Measurements from ENCODE around the gene MDK. TPM values are rescaled to one million over a fixed set of nuclear protein-coding genes. Genes with fewer than 3 reads are reported as not detected.

The MDK gene
- total RNA-seq, 4 donors from 2014 or later = 34.4 to 309 (median 180) TPM

DNA sequence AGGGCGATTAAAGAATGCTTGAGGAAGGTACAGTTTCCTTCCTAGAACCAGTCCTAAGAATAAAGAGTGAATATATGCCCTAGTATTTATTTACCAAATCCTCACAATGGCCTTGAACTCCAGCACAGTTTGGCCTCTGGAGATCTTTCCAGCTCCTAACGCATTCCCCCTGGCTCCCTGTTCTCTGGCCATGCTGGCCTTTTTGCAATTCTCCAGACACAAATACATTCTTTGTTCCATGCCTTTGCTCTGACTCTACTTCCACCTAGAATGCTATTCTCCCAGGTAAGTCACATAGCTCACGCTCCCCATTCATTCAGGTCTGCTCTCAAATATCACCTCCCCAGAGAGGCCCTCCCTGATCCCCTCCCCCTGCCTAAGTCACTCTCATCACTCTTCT is 37.9 kb upstream of the MDK start:
- H3K4me1 ChIP-seq = peaks cover 10 to 33% (median 14%) of the 10 kb centered on the region in 4 donors
- intact Hi-C loops (cut with DNase I; ENCODE audit: low total_unique reads) = no loop called here
- DNase-seq = no peak
- H3K36me3 ChIP-seq = no peaks in the 10 kb centered on the region
- in situ Hi-C loops (cut with MboI; ENCODE audit: low pct_ligation_motif_present in 1 of 4, low pct_unique_long_range_greater_than_20kb in 1 of 4, low sequenced_read_pairs in 3 of 4) = no loop called here
- no peak overlapping the region for H3K27ac ChIP-seq
- H3K4me3 ChIP-seq = no peak overlapping the region
- 87 to 89% methylated on average over 2 to 3 of the region's 3 CpGs for WGBS, 2 donors (ENCODE audit: low coverage in 1 of 2)
- no peaks in the 10 kb centered on the region for H3K27me3 ChIP-seq
- no peaks in the 10 kb centered on the region for H3K9me3 ChIP-seq
- no peak for TF ChIP-seq EP300 (IDR thresholded peaks at IDR 0.05; ENCODE audit: low read depth)

GRCh38 chr11:46345131-46345597 is 36.3 kb upstream of the MDK start:
- Histone ChIP-seq H3K4me1 (peaks cover 13 to 29% (median 19%) of the 10 kb centered on the region in 4 donors), H3K36me3 (no peaks in the 10 kb centered on the region), H3K4me3 (peak overlapping the region in 3 of 4 donors; percentile 4 to 37 (median 14)), H3K27me3 (no peaks in the 10 kb centered on the region), H3K9me3 (no peaks in the 10 kb centered on the region), H3K27ac (peak overlapping the region; percentile 51 to 58 (median 57))
- in situ Hi-C loops (cut with MboI; ENCODE audit: low pct_ligation_motif_present in 1 of 4, low pct_unique_long_range_greater_than_20kb in 1 of 4, low sequenced_read_pairs in 3 of 4) (no loop called here), intact Hi-C loops (cut with DNase I; ENCODE audit: low total_unique reads) (no loop called here)
- peak; percentile 43 for DNase-seq
- TF ChIP-seq POLR2A (IDR thresholded peaks at IDR 0.05) (peak; percentile 24), EP300 (IDR thresholded peaks at IDR 0.05; ENCODE audit: low read depth) (no peak)
- 67 to 80% methylated on average over 2 to 20 of the region's 20 CpGs for WGBS, 2 donors (ENCODE audit: low coverage in 1 of 2)

DNA sequence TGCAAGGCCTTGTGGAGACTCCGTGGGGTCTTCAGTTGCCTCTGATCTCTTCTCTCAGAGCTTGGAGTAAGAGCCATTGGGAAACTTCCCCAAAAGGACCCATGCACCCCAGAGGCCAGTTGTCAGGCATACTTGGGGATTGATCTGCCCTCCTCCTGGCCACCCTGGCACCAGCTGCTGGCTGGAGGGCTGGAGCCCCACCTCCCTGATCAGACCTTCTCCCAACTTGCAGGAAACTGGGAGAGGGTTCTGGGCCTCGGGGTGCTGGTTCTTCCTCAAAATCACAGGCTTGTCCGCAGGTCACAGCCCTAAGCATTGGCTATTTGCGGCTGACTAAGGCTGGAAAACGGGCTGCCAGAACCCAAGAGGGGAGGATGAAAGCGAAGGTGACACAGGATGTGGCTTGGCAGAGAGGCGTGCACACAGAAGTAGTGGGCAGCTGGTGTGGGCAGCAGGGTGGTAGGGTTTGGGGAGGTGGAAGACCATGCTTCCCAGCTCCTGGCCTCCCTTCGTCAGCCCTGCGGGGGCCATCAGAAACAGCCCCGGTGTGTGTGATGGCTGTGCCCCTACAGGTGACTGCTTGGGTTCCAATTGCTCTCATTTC is 35.5 kb upstream of the MDK start:
- no peak for TF ChIP-seq CTCF (IDR thresholded peaks at IDR 0.05)
- TF ChIP-seq EP300 (IDR thresholded peaks at IDR 0.05; ENCODE audit: low read depth) = no peak
- intact Hi-C loops (cut with DNase I; ENCODE audit: low total_unique reads) = no loop called here
- peaks cover 13 to 30% (median 20%) of the 10 kb centered on the region in 4 donors for H3K4me1 ChIP-seq
- peak overlapping the region in 3 of 4 donors; percentile 4 to 37 (median 14) for H3K4me3 ChIP-seq
- no peak for DNase-seq
- no peaks in the 10 kb centered on the region for H3K27me3 ChIP-seq
- H3K27ac ChIP-seq = peak overlapping the region; percentile 51 to 58 (median 57)
- WGBS, 2 donors (ENCODE audit: low coverage in 1 of 2) = 76% methylated on average over 7 of the region's 10 CpGs; no CpG with 5 or more reads in 1 of the 2 donors
- no peaks in the 10 kb centered on the region for H3K36me3 ChIP-seq
- H3K9me3 ChIP-seq = no peaks in the 10 kb centered on the region
- in situ Hi-C loops (cut with MboI; ENCODE audit: low pct_ligation_motif_present in 1 of 4, low pct_unique_long_range_greater_than_20kb in 1 of 4, low sequenced_read_pairs in 3 of 4) = no loop called here

DNA sequence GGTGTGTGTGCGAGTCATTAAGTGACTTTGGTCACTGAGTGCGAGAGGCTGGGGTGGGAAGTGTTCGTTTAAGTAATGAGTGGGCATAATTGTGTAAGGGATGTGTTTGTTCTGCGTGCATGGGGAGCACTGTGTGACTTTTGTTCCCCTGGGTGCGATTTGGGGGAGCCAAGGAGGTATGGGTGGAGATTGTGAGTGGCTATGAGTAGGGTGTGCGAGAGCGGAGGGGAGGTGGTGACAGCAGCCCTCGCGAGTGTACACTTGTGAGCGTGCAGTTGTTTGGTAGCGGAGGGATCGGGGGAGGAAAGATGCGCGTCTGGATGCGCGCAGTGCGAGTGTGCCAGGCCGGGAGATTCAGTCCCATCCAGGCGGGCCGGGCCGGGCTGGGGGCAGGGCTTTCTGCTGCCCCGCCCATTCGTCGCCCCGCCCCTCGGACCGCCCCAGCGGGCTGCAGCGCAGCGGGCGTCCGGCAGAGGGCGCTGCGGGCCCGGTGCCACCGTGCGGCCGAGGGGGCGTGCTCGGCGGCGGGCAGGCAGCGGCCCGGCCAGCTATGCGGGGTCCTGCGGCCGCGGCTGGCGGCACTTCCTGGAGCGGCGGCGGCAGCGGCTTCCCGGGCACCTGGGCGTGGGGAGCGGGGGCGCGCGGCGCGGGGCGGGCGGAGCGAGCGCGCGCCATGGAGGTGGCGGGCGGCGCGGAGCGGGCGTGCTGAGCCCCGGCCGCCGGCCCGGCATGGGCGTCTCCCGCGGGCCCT is 34.4 kb upstream of the MDK start, which contains the start of gene DGKZ:
Gene DGKZ, plus strand, starts transcription at position 578 of the 751 bp plus-strand sequence. CDS start 197 bp downstream, outside the sequence.
- H3K4me1 ChIP-seq = peaks cover 16 to 39% (median 24%) of the 10 kb centered on the region in 4 donors
- intact Hi-C loops (cut with DNase I; ENCODE audit: low total_unique reads) = no loop called here
- WGBS, 2 donors (ENCODE audit: low coverage in 1 of 2) = 7 to 29% methylated on average over 7 to 48 of the region's 80 CpGs

More for the DNA sequence above, 34.4 kb upstream of the MDK start, which contains the start of gene DGKZ:
- Histone ChIP-seq H3K4me3 (peak within 1 kb of the TSS; percentile 65 to 86 (median 71)), H3K36me3 (no peaks in the 10 kb centered on the region), H3K27me3 (no peaks in the 10 kb centered on the region), H3K27ac (peak within 1 kb of the TSS; percentile 68 to 76 (median 74)), H3K9me3 (no peaks in the 10 kb centered on the region)
- peak; percentile 90 for DNase-seq
- TF ChIP-seq CTCF (IDR thresholded peaks at IDR 0.05) (peak in 4 of 5 experiments; percentile 58 to 80 (median 70)), EP300 (IDR thresholded peaks at IDR 0.05; ENCODE audit: low read depth) (no peak), POLR2AphosphoS5 (IDR thresholded peaks at IDR 0.05) (peak in 2 of 3 donors; percentile 37 to 41), POLR2A (IDR thresholded peaks at IDR 0.05) (no peak)
- in situ Hi-C loops (cut with MboI; ENCODE audit: low pct_ligation_motif_present in 1 of 4, low pct_unique_long_range_greater_than_20kb in 1 of 4, low sequenced_read_pairs in 3 of 4) = no loop called here

All from transverse colon (tissue), 4 donors.